ENCODE measurements around the gene CASK. TPM values are rescaled to one million over a fixed set of nuclear protein-coding genes. Genes with fewer than 3 reads are reported as not detected.

CASK gene
- total RNA-seq, 1 donor from 2014 or later = 33.7 TPM

- no peak for TF ChIP-seq CTCF (IDR thresholded peaks at IDR 0.05)
- peak overlapping the region; percentile 59 to 78 for H3K4me3 ChIP-seq
- H3K4me1 ChIP-seq = no peaks in the 10 kb centered on the region
- no peak for DNase-seq (ENCODE audit: low spot score in 2 of 2)
- no peaks in the 10 kb centered on the region for H3K27me3 ChIP-seq
- H3K9me3 ChIP-seq = no peaks in the 10 kb centered on the region
- H3K27ac ChIP-seq = peak overlapping the region; percentile 84 to 88
- intact Hi-C loops (cut with DNase I) = loop anchor here (10.0 kb wide), 4 partner anchors 97 to 823 kb away; no protein-coding TSS in a partner anchor
- no peaks in the 10 kb centered on the region for H3K36me3 ChIP-seq
These were observed 1.6 kb downstream of the CASK start for GRCh38 chrX:41921492-41922430.

- DNase-seq (ENCODE audit: low spot score in 2 of 2) = no peak
- H3K36me3 ChIP-seq = no peaks in the 10 kb centered on the region
- no peak overlapping the region for H3K27ac ChIP-seq
- intact Hi-C loops (cut with DNase I) = loop anchor here (10.0 kb wide), 4 partner anchors 95 to 825 kb away; no protein-coding TSS in a partner anchor
- H3K4me1 ChIP-seq = no peaks in the 10 kb centered on the region
- H3K27me3 ChIP-seq = no peaks in the 10 kb centered on the region
- no peaks in the 10 kb centered on the region for H3K9me3 ChIP-seq
- TF ChIP-seq CTCF (IDR thresholded peaks at IDR 0.05) = no peak
- H3K4me3 ChIP-seq = no peak overlapping the region
These were observed 3.5 kb downstream of the CASK start for GRCh38 chrX:41919870-41920269.

GRCh38 chrX:41917517-41917916 lies 5.8 kb downstream of the CASK start:
- no peak for DNase-seq (ENCODE audit: low spot score in 2 of 2)
- Histone ChIP-seq H3K27me3 (no peaks in the 10 kb centered on the region), H3K27ac (no peak overlapping the region), H3K4me3 (no peak overlapping the region), H3K36me3 (no peaks in the 10 kb centered on the region), H3K9me3 (no peaks in the 10 kb centered on the region), H3K4me1 (no peaks in the 10 kb centered on the region)
- intact Hi-C loops (cut with DNase I) = no loop called here
- TF ChIP-seq CTCF (IDR thresholded peaks at IDR 0.05) = no peak

- intact Hi-C loops (cut with DNase I) = no loop called here
- TF ChIP-seq CTCF (IDR thresholded peaks at IDR 0.05) = no peak
- Histone ChIP-seq H3K36me3 (no peaks in the 10 kb centered on the region), H3K27me3 (no peaks in the 10 kb centered on the region), H3K4me1 (no peaks in the 10 kb centered on the region), H3K9me3 (no peaks in the 10 kb centered on the region), H3K27ac (no peak overlapping the region), H3K4me3 (no peak overlapping the region)
- no peak for DNase-seq (ENCODE audit: low spot score in 2 of 2)
These were observed 9.9 kb downstream of the CASK start for GRCh38 chrX:41913476-41913875.

GRCh38 chrX:41912923-41913322 lies 10.4 kb downstream of the CASK start:
- H3K36me3 ChIP-seq = no peaks in the 10 kb centered on the region
- no peak overlapping the region for H3K4me3 ChIP-seq
- no peak for DNase-seq (ENCODE audit: low spot score in 2 of 2)
- TF ChIP-seq CTCF (IDR thresholded peaks at IDR 0.05) = no peak
- no peak overlapping the region for H3K27ac ChIP-seq
- H3K4me1 ChIP-seq = no peaks in the 10 kb centered on the region
- intact Hi-C loops (cut with DNase I) = no loop called here
- no peaks in the 10 kb centered on the region for H3K9me3 ChIP-seq
- no peaks in the 10 kb centered on the region for H3K27me3 ChIP-seq

Measured in ascending aorta (tissue), 2 donors.